ENCODE measurements around the gene DVL3.

DVL3 gene

GRCh38 chr3:184218814-184219213 is 63.6 kb downstream of the DVL3 start:
- ATAC-seq (ENCODE audit: insufficient read depth, low read depth): no peak

GRCh38 chr3:184222521-184222920 is 67.3 kb downstream of the DVL3 start:
- no peak for DNase-seq
- no peak for TF ChIP-seq CTCF (IDR thresholded peaks at IDR 0.05; ENCODE audit: borderline replicate concordance, extremely low read depth, low read length, poor library complexity, severe bottlenecking)
- TF ChIP-seq EZH2 (IDR thresholded peaks at IDR 0.05; ENCODE audit: borderline replicate concordance, low read depth, low read length, severe bottlenecking): no peak

More at GRCh38 chr3:184218814-184219213, 63.6 kb downstream of the DVL3 start:
- no peaks in the 10 kb centered on the region for H3K9me3 ChIP-seq (ENCODE audit: insufficient read depth, low read length, severe bottlenecking)
- no peak for DNase-seq
- H4K20me1 ChIP-seq (ENCODE audit: insufficient read depth, low read length): no peaks in the 10 kb centered on the region
- no peak overlapping the region for H3K27ac ChIP-seq (ENCODE audit: low read length)
- no peak overlapping the region for H2AFZ ChIP-seq (ENCODE audit: low read depth, low read length)
- H3K9ac ChIP-seq (ENCODE audit: low read depth, low read length): no peak overlapping the region
- H3K79me2 ChIP-seq (ENCODE audit: insufficient read depth, low read length): no peaks in the 10 kb centered on the region
- H3K4me2 ChIP-seq (ENCODE audit: insufficient read depth, low read length): no peak overlapping the region
- H3K4me3 ChIP-seq (ENCODE audit: low read depth in 1 of 2, low read length in 2 of 2): no peak overlapping the region
- no peaks in the 10 kb centered on the region for H3K36me3 ChIP-seq (ENCODE audit: insufficient read depth, low read length)
- TF ChIP-seq EZH2 (IDR thresholded peaks at IDR 0.05; ENCODE audit: borderline replicate concordance, low read depth, low read length, severe bottlenecking) (no peak), CTCF (IDR thresholded peaks at IDR 0.05; ENCODE audit: borderline replicate concordance, extremely low read depth, low read length, poor library complexity, severe bottlenecking) (no peak)
- H3K4me1 ChIP-seq (ENCODE audit: insufficient read depth, low read length): no peaks in the 10 kb centered on the region
- H3K27me3 ChIP-seq (ENCODE audit: insufficient read depth, low read length, poor library complexity): peaks cover 2% of the 10 kb centered on the region

More at GRCh38 chr3:184222521-184222920, 67.3 kb downstream of the DVL3 start:
- H2AFZ ChIP-seq (ENCODE audit: low read depth, low read length): no peak overlapping the region
- no peaks in the 10 kb centered on the region for H3K4me1 ChIP-seq (ENCODE audit: insufficient read depth, low read length)
- H3K36me3 ChIP-seq (ENCODE audit: insufficient read depth, low read length): no peaks in the 10 kb centered on the region
- no peak overlapping the region for H3K4me2 ChIP-seq (ENCODE audit: insufficient read depth, low read length)
- no peak for ATAC-seq (ENCODE audit: insufficient read depth, low read depth)
- no peak overlapping the region for H3K27ac ChIP-seq (ENCODE audit: low read length)
- no peak overlapping the region for H3K4me3 ChIP-seq (ENCODE audit: low read depth in 1 of 2, low read length in 2 of 2)
- H3K27me3 ChIP-seq (ENCODE audit: insufficient read depth, low read length, poor library complexity): peaks cover 5% of the 10 kb centered on the region
- H3K9ac ChIP-seq (ENCODE audit: low read depth, low read length): no peak overlapping the region
- no peaks in the 10 kb centered on the region for H3K79me2 ChIP-seq (ENCODE audit: insufficient read depth, low read length)
- H3K9me3 ChIP-seq (ENCODE audit: insufficient read depth, low read length, severe bottlenecking): no peaks in the 10 kb centered on the region
- no peaks in the 10 kb centered on the region; the same call in 1 of the 2 replicates for H4K20me1 ChIP-seq (ENCODE audit: insufficient read depth, low read length)
